HEK293T (cell line): ENCODE data around the gene UBL3.

Experiments used
- BHLHE40 ChIP-seq: fragments of 450-650 bp; IDR thresholded peaks from 2 replicates; pipeline ENCODE4 v1.6.1; 2016; ENCODE audit warnings: mild to moderate bottlenecking, moderate library complexity, borderline replicate concordance
- CTBP1 ChIP-seq: fragments of 450-650 bp; IDR thresholded peaks from 2 replicates; pipeline ENCODE4 v1.6.1; 2016; ENCODE audit warnings: borderline replicate concordance
- FOXA1 ChIP-seq: fragments of 450-650 bp; IDR thresholded peaks from 2 replicates; pipeline ENCODE4 v1.6.1; 2016; ENCODE audit warnings: mild to moderate bottlenecking
- FOXM1 ChIP-seq: fragments of 450-650 bp; IDR thresholded peaks from 2 replicates; pipeline ENCODE4 v1.6.1; 2017; ENCODE audit warnings: mild to moderate bottlenecking, borderline replicate concordance
- HDGF ChIP-seq: fragments of 450-650 bp; IDR thresholded peaks from 2 replicates; pipeline ENCODE4 v1.6.1; 2017; ENCODE audit warnings: antibody characterized with exemption, borderline replicate concordance
- NFRKB ChIP-seq: fragments of 450-650 bp; IDR thresholded peaks from 2 replicates; pipeline ENCODE4 v1.6.1; 2016; ENCODE audit warnings: mild to moderate bottlenecking, moderate library complexity
- SUZ12 ChIP-seq: fragments of 450-650 bp; IDR thresholded peaks from 2 replicates; pipeline ENCODE4 v1.6.1; 2016; ENCODE audit warnings: mild to moderate bottlenecking
- TARDBP ChIP-seq: fragments of 450-650 bp; IDR thresholded peaks from 2 replicates; pipeline ENCODE4 v1.6.1; 2016
- ZNF384 ChIP-seq: fragments of 450-650 bp; IDR thresholded peaks from 2 replicates; pipeline ENCODE4 v1.6.1; 2016
- TF ChIP-seq, protein P1 (sequence below): fragments of 450-650 bp; IDR thresholded peaks from 2 replicates; pipeline ENCODE4 v1.6.1; 2016

DNA sequence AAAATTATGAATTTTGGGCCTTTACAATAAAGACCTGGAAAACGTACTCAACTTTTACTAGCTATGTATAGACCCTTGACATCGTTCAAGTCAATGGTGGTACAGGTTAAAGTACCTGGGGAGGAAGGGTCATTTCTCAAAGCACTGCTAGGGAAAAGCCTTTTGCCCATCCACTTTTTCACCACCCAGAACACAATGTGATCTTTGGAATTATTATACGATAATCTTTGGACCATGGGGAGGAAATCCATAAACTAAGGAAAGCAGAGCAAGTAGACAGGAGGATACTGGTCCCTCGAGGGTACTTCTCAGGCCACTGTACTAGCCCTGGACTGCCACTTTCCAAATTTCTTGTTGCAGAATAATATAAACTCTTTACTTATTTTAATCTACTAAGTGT lies 39.5 kb downstream of the UBL3 start:
- no peak for TF ChIP-seq SUZ12
- TF ChIP-seq, protein P1, sequence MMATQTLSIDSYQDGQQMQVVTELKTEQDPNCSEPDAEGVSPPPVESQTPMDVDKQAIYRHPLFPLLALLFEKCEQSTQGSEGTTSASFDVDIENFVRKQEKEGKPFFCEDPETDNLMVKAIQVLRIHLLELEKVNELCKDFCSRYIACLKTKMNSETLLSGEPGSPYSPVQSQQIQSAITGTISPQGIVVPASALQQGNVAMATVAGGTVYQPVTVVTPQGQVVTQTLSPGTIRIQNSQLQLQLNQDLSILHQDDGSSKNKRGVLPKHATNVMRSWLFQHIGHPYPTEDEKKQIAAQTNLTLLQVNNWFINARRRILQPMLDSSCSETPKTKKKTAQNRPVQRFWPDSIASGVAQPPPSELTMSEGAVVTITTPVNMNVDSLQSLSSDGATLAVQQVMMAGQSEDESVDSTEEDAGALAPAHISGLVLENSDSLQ: no peak
- TF ChIP-seq FOXA1: no peak
- no peak for TF ChIP-seq TARDBP
- TF ChIP-seq HDGF: no peak
- TF ChIP-seq NFRKB: no peak
- TF ChIP-seq BHLHE40: no peak
- no peak for TF ChIP-seq FOXM1
- TF ChIP-seq ZNF384: no peak
- TF ChIP-seq CTBP1: no peak
